Astrocyte (in vitro differentiated cells and primary cell): Measurements from ENCODE around the gene OR1J4.

Source experiments
- EZH2 ChIP-seq: IDR thresholded peaks from 2 replicates; pipeline ENCODE4 v1.6.1; 2012; ENCODE audit warnings: mild to moderate bottlenecking, low read length, inconsistent platforms; ENCODE audit not compliant: insufficient read depth
- TF ChIP-seq, protein P1 (sequence below): IDR thresholded peaks from 2 replicates; pipeline ENCODE4 v1.5.1; 2011; ENCODE audit warnings: low read depth, mild to moderate bottlenecking, inconsistent platforms, low read length, moderate library complexity; ENCODE audit not compliant: insufficient read depth

DNA sequence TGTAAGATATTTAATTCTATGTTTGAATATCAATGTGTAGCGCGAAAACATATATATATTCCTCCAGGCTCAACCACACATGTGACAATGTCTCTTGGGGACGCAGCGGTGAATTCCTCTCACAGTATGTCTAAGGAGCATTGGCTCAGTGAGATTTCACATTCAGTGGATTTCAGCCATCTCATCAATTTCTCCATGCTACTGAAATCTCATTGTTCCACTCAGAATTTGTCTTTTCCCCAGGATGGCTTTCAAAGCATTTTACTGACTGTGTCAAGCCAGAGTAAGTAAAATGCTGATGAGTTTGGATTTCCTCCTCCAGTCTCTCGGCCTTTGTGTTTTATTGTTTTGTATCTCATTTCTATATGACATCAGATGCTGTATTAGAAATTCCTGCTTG, 39.9 kb upstream of the OR1J4 start:
- TF ChIP-seq, protein P1, sequence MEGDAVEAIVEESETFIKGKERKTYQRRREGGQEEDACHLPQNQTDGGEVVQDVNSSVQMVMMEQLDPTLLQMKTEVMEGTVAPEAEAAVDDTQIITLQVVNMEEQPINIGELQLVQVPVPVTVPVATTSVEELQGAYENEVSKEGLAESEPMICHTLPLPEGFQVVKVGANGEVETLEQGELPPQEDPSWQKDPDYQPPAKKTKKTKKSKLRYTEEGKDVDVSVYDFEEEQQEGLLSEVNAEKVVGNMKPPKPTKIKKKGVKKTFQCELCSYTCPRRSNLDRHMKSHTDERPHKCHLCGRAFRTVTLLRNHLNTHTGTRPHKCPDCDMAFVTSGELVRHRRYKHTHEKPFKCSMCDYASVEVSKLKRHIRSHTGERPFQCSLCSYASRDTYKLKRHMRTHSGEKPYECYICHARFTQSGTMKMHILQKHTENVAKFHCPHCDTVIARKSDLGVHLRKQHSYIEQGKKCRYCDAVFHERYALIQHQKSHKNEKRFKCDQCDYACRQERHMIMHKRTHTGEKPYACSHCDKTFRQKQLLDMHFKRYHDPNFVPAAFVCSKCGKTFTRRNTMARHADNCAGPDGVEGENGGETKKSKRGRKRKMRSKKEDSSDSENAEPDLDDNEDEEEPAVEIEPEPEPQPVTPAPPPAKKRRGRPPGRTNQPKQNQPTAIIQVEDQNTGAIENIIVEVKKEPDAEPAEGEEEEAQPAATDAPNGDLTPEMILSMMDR: no peak
- no peak for TF ChIP-seq EZH2
